Limb (tissue), 2 donors: ENCODE data around the gene EPHB4.
"Not testable (repeated sequence)": the region's sequence is repeated elsewhere in the genome, so short reads cannot be mapped to it uniquely, and the experiment has no call there.

Experiments used
- DNase-seq, 2 donors: peaks; one replicate each; pipeline ENCODE4 v3.0.0-alpha.2; 2016; ENCODE audit errors: extremely low spot score in 2 of 2

The EPHB4 gene

GRCh38 chr7:100827330-100828226, at the start of gene EPHB4:
TSS of gene EPHB4 (minus strand) at chr7:100827523. CDS start at chr7:100827030, 493 bp downstream.
- DNase-seq = peak; percentile 92 to 94

- no peak for DNase-seq
Measured at GRCh38 chr7:100875356-100875751, 48.0 kb upstream of the EPHB4 start.

GRCh38 chr7:100874577-100875355, 47.4 kb upstream of the EPHB4 start, which contains the start of gene SRRT:
TSS of gene SRRT (plus strand) at chr7:100875103. CDS start at chr7:100875591, 488 bp downstream.
- peak; percentile 97 to 99 for DNase-seq

GRCh38 chr7:100874300-100874576, 46.9 kb upstream of the EPHB4 start:
- no peak for DNase-seq

- no peak for DNase-seq
Measured at GRCh38 chr7:100873599-100874299, 46.4 kb upstream of the EPHB4 start.

- DNase-seq = peak in 1 of 2 donors; percentile 56
Measured at GRCh38 chr7:100867776-100868485, 40.6 kb upstream of the EPHB4 start.

- DNase-seq = peak; percentile 87 to 93
Measured at GRCh38 chr7:100867040-100867775, 39.9 kb upstream of the EPHB4 start, which contains the start of gene TRIP6. TSS of gene TRIP6 (plus strand) at chr7:100867387. CDS start at chr7:100867498, 111 bp downstream.

GRCh38 chr7:100866729-100867039, 39.4 kb upstream of the EPHB4 start:
- DNase-seq = no peak

- DNase-seq = peak in 1 of 2 donors; percentile 76
Measured at GRCh38 chr7:100865938-100866728, 38.8 kb upstream of the EPHB4 start.

GRCh38 chr7:100865372-100865911, 38.1 kb upstream of the EPHB4 start:
- no peak for DNase-seq

GRCh38 chr7:100864263-100864845, 37.0 kb upstream of the EPHB4 start:
- no peak for DNase-seq

GRCh38 chr7:100863406-100863950, 36.2 kb upstream of the EPHB4 start:
- no peak for DNase-seq

GRCh38 chr7:100861616-100861985, 34.3 kb upstream of the EPHB4 start:
- DNase-seq = no peak

- DNase-seq = no peak
Measured at GRCh38 chr7:100860702-100861615, 33.6 kb upstream of the EPHB4 start.

- DNase-seq = no peak
Measured at GRCh38 chr7:100859856-100860255, 32.5 kb upstream of the EPHB4 start.

GRCh38 chr7:100856871-100857282, 29.6 kb upstream of the EPHB4 start:
- no peak for DNase-seq

- DNase-seq = no peak
Measured at GRCh38 chr7:100855515-100855914, 28.2 kb upstream of the EPHB4 start.

GRCh38 chr7:100854899-100855298, 27.6 kb upstream of the EPHB4 start:
- DNase-seq = not testable (repeated sequence)
